NCI-H1930 (cell line): ENCODE results near the gene YWHAH.
A peak's percentile ranks its signal among the peaks of the same experiment; 100 is the strongest.

Experiments
- DNase-seq, 2 experiments: peaks; one replicate each; lab custom pipeline; 2025; lab: John Stamatoyannopoulos, UW

YWHAH gene

DNA sequence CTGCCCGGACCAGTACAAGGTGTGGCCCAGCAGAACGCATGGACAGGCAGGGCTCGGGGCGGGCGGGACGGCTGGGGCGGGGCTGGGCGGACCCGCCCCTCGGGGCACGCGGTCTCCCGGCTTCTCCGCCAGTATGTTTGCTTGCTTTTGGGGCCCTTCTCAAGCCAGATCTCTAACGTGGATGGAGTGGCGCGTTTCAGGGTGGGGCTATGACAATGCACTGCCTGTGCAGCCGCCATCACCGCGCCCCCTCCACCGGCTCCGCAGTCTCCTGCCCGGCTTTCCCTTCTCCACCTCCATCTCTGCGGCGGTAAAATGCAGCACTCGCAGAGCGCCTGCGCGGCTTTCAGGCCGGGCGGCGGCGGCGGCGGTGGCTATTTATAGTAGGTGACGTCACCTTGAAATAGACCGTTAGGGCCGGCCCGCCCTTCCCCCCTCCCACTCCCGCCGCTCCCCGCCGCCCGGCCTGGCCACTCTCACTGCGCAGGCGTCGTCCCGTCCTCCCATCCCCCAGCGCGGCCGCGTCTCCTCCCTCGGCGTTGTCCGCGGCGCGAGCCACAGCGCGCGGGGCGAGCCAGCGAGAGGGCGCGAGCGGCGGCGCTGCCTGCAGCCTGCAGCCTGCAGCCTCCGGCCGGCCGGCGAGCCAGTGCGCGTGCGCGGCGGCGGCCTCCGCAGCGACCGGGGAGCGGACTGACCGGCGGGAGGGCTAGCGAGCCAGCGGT, at the start of gene YWHAH:
YWHAH (plus strand) TSS at position 558 of the 722 bp plus-strand sequence. CDS start 199 bp downstream, outside the sequence.
- DNase-seq, result peak; percentile 90 to 95

DNA sequence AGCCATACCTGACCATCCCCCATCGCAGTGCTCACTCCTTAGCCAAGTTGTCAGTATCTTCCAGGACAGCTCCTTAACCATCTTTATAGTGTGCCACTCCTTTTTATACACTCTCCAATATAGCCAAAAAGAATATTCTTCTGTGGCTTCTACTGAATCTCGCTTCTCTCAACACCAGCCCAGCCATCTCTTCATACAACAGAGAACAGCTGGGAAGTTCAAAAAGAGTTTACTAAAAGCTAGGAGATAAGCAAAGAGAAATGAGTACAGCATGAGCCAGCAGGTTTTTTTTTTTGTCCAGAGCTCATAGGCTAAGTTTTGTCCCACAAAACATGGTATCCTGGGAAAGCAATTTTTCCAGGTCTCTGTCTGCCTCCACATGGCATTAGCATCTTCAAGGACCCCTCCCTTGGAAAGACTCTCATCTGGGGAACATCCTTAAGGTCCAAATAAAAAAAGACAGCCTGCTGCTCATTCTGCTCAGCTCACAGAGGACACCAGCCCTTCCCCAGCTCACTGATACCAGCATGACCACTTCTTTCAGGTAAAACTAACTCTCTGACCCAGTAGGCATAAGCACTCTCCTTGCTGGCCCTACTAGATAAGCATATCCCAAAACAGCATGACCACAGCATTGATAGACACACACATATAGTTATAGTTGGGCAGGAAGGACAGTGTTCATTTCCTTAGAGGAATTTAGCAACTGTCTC, 48.8 kb upstream of the YWHAH start:
- DNase-seq, result no peak

DNA sequence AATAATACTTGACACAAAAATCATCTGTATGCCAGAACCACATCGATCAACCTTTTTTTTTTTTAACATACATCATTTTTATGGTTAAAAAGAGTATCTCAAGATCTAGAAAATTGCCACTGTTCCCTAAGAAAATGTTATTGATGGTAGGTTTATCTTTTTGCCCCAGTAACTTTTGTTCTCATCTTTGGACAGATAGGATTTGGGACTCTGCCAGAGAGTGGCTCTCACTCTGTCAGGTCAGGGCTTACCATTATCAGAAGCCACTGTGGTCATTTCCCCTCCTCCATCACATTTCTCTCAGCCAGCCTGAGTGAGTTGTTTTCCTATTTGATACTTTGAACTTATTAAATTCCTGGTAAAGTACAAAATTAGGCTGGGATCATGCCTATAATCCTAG, 47.9 kb upstream of the YWHAH start:
- no peak for DNase-seq

DNA sequence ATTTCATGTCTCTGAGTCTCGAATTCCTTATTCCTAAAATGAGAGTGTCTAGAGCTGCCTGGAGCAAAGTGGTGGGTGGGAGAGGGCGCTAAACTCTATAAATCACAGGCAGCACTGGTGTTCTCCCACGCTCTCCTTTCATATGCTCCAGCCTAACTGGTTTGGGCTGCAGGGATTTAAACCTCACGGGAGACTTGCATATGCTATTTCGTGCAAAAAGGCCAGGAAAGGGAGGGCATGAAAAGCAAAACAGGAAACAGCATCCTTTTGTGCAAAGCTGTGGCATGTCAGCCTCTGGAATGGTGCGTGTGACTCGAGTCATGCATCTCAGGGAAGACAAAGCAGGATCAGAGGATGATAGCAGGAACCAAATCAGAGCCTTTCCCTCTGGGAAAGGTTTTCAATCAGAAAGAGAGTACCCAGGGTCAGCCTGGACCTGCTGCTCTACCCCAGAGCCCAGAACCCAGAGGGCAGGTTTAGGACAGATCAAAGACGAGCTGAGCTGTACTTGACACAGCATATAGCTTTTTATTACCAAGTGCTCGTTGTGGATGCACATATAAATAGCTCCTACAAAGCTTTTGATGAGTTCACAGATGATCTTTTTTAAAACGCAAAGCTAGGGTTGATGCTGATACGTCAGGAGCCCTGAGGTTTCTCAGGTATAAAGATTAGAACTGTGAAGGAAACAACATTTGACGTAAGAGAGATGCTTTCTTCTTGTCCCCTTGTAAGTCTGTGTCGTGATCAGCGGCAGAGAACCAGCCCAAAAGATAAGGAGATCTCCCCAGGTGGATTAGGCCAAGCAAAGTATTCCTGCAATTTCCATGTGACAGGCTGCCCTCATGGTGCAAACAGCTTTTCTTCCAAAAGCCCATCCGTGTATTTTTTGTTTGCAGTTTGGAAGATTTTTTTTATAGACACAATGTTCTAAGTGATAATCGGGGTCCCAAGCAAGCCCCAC, 46.2 kb upstream of the YWHAH start:
- DNase-seq, result no peak

DNA sequence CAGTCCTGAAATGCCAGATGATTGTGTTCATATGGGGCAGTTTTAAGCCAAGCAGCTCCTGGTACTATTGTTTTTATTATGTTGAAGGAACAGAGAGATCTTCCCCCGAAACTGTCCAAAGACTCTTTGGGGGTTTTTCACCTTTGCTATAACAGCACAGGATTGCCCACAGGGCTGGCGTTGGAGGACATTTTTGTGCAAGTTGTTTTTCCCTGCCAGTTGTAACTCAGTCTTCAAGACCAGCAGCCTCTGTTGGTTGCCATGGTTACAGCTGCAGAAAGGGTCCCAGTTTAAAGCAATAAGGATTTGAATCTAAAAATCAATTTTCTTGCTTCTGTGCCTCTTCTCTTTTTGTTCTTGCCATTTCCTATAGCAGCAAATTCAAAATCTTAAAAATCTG, 45.4 kb upstream of the YWHAH start:
- no peak for DNase-seq

DNA sequence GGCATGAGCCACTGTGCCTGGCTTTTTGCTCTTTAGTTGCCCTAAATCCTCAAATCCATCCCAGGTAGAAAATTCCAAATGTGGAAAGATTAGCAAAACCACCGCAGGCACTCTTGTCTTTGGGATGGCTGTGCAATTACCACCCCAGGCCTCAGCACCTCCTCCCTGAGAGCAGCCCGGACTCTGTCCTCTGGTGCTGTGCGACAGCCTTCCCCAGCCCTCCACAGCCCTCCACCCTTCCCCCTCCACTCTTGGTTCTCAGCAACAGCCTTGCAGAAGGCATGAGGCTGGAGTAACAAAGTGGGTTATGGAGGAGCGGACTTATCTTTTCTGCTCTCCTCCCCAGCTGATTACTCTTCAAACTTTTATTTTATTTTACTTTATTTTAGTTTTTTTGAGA, 44.7 kb upstream of the YWHAH start:
- no peak for DNase-seq

DNA sequence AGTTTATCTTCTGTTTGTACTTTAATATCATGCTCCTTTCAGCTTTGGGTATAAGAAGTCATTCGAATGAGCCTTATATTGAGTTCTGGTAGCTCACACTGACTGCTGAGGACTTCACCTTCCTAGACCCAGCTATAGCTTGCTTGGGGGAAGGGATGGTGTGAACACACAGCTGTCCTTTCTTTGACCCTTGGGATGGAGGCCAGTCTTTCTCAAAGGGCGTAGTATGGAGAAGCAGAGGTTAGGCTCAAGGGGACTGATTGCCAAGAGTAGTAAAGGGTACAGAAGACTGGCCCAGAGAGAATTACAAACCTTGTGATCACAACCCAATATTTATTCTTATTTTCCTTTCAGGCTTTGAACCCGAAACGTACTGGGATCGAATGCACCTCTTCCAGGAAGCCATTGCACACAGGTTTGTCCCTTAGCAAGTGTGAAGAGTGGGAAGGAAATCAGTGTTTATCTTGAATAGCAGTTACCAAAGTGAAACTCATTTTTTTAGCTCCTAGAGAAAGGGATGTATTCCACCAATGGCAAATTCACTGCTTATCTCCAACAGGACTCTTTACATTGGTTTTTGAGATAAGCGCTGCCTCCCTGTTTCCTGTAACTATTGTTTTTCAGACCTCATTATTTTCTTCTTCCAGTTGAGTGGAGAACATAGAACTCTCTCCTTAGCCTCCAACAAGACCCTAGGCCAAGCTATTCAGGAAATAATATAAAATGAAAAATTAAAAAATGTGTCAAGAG, 42.8 kb upstream of the YWHAH start:
- no peak for DNase-seq

DNA sequence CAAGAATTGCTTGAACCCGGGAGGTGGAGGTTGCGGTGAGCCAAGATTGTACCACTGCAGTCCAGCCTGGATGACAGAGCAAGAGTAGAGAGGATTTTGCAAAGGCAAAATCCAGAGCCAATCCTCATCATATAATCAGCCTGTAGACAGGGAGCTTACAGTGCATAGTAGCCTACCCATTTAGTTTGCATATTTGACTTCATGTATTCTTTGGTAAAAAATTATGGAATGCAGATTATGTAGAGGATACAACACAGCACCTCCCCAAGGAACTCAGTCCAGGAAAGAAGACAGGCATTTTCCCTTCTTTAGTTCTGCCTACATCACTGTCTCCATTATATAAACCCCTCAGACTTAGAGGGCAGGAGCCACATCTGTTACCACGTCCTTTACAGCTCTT, 39.7 kb upstream of the YWHAH start:
- no peak for DNase-seq

DNA sequence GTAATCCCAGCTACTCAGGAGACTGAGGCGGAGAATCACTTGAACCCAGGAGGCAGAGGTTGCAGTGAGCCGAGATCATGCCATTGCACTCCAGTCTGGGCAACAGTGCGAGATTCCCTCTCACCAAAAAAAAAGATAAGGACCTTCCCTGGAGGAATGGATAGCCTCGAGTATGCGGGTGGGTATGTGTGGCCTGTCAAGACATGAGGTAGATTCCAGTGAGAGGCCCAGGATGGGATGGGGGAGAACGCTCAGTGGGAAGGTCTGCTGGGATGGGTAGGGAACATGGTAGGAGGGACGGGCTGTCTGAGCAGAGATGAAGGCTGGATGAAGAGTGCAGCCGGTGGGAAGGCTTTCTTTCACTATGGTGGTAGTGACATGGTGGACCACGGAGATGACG, 39.0 kb upstream of the YWHAH start:
- no peak for DNase-seq

DNA sequence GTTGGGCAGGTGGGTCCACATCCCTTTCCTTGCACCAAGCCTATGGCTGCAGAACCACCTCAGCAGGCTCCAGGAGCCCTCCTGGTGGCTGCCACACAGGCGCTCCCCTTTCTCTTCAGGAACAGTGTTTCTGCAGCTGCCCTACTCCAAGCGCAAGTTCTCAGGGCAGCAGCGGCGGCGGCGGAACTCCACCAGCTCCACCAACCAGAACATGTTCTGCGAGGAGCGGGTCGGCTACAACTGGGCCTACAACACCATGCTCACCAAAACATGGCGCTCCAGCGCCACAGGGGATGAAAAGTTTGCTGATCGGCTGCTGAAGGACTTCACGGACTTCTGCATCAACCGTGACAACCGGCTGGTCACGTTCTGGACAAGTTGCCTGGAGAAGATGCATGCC, 38.2 kb upstream of the YWHAH start:
- no peak for DNase-seq

DNA sequence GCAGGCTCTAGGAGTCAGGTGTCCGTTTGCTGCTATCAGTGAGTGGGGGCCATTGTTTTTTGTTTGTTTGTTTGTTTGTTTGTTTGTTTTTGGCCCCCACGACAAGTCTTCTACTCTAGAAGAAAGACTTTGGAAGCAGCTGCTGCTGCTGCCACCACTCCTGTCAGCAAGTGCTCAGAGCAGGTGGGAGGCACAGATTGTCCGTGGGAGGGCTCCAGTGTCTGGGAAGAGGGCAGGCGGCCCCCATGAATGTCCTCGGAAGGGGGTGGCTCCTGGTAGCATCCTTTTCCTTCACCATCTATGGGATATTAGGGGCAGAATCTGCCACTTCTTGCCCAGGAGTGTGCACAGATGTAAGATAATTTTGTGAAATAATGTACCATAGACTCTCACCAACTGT, 37.8 kb upstream of the YWHAH start:
- no peak for DNase-seq

DNA sequence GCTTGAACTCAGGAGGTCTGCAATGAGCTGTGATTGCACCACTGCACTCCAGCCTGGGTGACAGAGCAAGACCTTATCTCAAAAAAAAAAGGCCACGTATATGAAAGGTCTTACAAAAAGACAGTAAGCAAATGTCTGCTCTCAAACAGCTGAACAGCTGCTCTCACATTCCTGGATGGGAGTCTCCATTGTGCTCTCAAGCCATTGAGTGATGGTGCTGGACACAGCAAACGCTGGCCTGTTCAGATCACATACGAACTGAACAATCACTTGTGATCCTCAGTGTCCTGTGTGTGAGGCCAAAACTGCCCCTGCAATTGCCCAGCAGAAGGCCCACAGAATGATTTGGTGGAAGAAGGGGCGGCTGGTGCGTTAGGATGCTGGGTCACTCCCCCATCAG, 34.4 kb upstream of the YWHAH start:
- no peak for DNase-seq

DNA sequence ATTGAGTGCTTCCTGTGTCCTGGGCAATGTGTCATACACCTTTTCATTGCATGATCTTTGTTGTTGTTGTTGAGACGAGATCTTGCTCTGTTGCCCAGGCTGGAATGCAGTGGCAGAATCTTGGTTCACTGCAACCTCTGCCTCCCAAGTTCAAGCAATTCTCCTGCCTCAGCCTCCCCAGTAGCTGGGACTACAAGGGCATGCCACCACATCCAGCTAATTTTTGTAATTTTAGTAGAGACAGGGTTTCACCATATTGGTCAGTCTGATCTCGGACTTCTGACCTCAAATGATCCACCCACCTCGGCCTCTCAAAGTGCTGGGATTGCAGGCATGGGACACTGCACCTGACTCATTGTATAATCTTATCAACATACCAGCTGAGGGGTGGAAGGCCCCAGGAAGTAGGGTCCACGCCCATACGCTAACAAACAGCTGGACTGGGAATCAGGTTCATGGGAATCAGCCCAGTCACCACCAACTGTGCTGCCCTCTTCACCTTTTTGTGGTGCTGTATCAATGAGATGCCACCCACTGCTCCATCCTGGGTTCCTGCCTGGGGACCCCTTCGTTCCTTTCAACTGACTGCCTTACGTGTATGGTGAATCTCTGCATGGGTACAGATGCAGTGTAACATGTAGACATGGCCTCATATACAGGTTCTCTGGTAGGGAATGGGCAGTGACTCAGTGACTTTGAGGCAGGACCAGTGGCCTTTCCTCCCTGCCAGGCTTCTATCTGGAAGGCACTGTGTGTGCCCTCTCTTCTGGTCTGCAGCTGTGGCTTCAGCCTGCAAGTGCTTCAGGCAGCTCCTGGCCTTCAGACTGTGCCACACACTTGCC, 32.5 kb upstream of the YWHAH start:
- DNase-seq, result no peak

DNA sequence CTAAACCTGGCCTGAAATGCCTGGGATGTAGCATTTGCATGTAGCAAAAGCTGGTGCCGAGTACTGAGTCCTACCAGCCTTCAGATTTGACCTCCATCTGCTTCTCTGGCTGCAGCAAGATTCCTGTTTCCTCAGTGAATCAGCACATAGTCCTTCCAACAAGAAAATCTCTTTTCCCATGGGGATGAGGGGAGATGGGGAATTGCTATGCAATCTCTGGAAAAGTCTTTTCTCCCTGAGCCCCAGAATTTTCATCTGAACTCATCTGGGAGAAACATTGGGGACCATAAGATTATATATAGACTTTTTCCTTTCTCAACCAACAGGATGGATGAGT, 32.0 kb upstream of the YWHAH start:
- no peak for DNase-seq

DNA sequence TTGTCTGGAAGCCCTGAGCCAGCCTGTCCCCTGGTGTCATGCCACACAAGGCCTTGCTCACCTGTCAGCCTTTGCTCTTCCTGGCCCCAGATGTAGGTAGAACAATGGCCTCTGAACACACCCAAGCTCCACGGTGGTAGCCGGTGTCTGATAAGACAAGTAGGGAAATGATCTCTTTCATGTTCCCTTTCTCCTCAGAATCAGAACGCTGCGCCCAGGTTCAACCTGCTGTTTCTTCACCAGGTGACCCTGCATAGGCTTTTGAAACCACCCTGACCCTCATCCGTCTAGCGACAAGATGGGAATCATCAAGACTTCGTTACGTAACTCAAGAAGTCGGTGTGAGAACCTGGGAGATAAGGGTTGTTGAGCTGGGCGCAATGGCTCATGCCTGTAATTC, 28.7 kb upstream of the YWHAH start:
- DNase-seq, result no peak

DNA sequence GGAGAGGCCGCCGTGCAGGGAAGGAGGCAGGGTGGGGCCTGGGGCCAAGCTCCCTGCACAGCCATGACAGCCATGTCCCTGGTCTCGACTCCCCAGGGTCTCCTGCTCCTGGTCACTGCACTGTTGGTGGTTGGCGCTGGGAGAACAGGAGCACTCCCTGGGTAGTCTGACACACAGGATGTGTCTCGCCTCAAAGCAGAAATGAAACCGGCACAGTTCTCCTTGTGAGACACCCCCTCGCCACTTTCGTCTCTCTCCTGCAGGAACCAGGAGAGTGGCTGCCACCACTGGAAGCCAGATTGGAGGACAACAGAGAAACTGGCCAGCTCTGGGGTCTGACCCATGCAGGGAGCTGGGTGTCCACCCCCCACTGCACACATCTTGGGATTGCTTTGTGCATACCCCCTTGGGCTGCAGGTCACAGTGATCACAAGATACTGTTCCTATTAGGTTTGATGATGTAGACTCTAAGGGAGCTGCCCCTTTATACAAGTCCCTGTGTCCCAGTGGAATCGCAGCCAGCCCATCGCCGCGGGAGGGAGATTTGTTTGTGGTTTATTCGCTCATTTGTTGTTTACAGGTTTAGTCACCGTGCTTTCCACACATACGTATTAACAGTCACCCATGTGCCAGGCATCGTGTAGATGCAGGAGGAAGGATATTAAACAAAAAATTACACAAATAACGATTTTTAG, 27.0 kb upstream of the YWHAH start:
- DNase-seq, result no peak

DNA sequence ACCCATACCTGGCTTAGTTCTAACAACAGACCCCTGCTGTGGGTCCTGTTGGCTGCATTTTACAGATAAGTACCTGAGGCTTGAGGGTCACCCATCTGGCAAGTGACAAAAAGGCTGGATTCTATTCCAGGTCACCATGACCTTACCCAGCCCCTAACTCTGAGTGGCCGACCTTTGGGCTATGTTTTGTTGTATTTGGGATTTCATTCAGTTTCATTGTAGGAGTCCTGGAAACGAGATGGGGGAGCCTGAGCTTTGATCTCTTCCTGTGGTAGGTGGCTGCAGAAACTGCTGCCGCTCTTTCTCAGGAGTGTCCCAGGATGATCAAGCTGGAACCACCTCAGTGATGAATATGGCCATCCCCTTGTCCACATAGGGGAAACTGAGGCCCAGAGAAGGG, 24.6 kb upstream of the YWHAH start:
- no peak for DNase-seq

DNA sequence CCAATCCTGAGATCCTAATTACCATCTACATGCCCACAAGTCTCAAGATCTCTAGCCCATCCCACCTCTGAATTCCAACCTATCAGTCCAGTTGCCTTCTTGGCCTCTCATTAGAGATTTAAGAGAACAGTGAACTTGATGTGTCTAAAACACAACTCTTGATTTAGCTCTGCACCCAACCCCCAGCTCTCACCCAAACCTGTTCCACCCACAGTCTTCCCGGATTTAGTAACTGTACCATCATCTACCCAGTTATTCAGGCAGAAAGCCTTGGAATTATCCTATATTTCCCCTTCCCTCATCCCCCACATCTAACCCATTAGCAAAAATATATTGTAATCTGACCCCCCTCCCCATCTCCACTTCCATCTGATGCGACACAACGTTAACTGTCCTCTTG, 24.0 kb upstream of the YWHAH start:
- DNase-seq, result no peak

DNA sequence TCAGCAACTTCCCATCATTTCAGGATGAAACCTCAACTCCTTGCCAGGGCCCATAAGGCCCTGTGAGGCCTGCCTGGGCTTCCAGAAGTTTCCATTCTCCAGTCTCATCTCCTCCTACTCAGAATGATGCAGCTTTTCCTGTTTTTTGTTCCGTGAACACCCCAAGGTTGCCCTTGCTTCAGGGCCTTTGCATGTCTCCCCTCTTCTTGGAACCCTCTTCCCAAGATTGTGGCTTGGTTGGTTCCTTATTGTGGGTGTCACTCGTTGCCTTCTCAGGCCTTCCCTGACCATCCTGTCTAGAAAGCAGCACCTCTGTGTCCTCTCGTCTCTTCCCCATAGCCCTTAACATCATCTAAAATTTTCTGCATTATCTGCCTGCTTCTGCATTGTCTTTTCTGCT, 23.2 kb upstream of the YWHAH start:
- DNase-seq, result no peak

DNA sequence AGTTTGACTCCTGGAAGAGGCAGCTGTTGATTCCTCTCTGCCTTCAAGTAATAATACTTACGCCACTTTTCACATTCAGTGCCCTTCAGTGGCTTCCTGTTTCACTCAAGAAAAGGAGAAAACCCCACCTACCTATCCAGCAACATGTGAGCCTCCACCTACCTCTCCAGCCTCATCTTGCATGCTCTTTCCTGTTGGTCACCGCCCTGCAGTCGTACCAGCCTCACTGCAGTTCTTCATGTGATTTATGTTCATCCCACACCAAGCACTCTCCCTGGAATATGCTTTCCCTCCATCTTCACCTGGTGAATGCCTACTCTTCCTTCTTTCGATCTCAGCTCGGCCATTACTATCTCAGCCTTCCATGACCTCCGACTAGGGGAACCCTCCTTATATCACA, 21.8 kb upstream of the YWHAH start:
- DNase-seq, result no peak

DNA sequence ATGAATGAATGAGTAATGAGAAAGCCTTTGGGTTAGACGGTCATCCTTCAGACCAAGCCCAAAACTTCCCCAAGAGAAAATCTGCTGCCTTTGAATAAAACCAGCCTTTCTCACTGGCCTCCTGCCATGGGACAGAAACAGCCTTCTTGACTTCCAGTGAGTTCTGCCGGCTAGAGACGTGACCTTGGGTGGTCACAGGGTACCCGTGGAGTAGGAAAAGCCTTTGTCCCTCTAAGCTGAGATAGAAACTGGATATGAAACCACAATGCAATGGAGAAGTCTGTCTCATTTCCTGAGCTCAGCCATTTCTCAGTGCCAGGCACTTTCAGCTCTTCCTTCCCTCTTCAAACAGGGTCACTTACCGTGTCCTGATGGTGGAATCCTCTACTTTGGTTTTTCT, 21.2 kb upstream of the YWHAH start:
- DNase-seq, result no peak
